ENCODE results near the gene CLTB. TPM values are rescaled to one million over a fixed set of nuclear protein-coding genes. Genes with fewer than 3 reads are reported as not detected.

Gene CLTB
- total and polyA plus RNA-seq, 2 experiments from 2014 or later = 26.8 to 34.0 TPM

- H3K27me3 Mint-ChIP-seq (ENCODE audit: insufficient read depth, low read depth, poor library complexity) = peaks cover 14% of the 10 kb centered on the region
- peaks cover 13% of the 10 kb centered on the region for H3K4me1 Mint-ChIP-seq
- Histone ChIP-seq H3K79me2 (replicated peaks; ENCODE audit: insufficient read depth) (no peaks in the 10 kb centered on the region), H3K27me3 (ENCODE audit: insufficient read depth) (no peaks in the 10 kb centered on the region), H3K27ac (ENCODE audit: low read depth) (no peak overlapping the region), H4K20me1 (replicated peaks; ENCODE audit: insufficient read depth) (no peaks in the 10 kb centered on the region), H3K4me3 (no peak overlapping the region), H3K4me1 (ENCODE audit: insufficient read depth) (peaks cover 9% of the 10 kb centered on the region), H3K36me3 (ENCODE audit: insufficient read depth) (no peaks in the 10 kb centered on the region), H3K4me2 (no peak overlapping the region), H3F3A (replicated peaks; ENCODE audit: low read depth) (no peaks in the 10 kb centered on the region), H3K9me2 (ENCODE audit: insufficient read depth) (no peaks in the 10 kb centered on the region), H2AFZ (no peak overlapping the region)
- no peak overlapping the region for H3K4me3 Mint-ChIP-seq
- ATAC-seq (no peak), DNase-seq (ENCODE audit: low spot score) (no peak)
- TF ChIP-seq ZNF114 (CRISPR knock-in tag; IDR thresholded peaks at IDR 0.05) = no peak
- no peak for TF ChIP-seq REST (IDR thresholded peaks at IDR 0.05; ENCODE audit: unreplicated experiment)
- TF ChIP-seq JUNB (IDR thresholded peaks at IDR 0.05; ENCODE audit: unreplicated experiment) = no peak
- TF ChIP-seq CTCF (conservative IDR thresholded peaks at IDR 0.05; ENCODE audit: low read depth in 2 of 2) = no peak
- no peak for TF ChIP-seq ETS1 (IDR thresholded peaks at IDR 0.05)
- no peak for TF ChIP-seq CREB1 (CRISPR knock-in tag; IDR thresholded peaks at IDR 0.05; ENCODE audit: low read depth)
- no peak for TF ChIP-seq ZNF462 (CRISPR knock-in tag; IDR thresholded peaks at IDR 0.05)
- no peak for TF ChIP-seq EZH2 (IDR thresholded peaks at IDR 0.05; ENCODE audit: low read depth, unreplicated experiment)
- no peak for TF ChIP-seq POLR2AphosphoS5 (IDR thresholded peaks at IDR 0.05; ENCODE audit: low read depth)
- peaks cover 7% of the 10 kb centered on the region; the same call in 2 of the 3 replicates for H3K9me3 Mint-ChIP-seq
- no peaks in the 10 kb centered on the region for H3K36me3 Mint-ChIP-seq (ENCODE audit: low read depth)
- no peak overlapping the region; the same call in 1 of the 2 replicates for H3K27ac Mint-ChIP-seq
These were observed 22.8 kb upstream of the CLTB start for GRCh38 chr5:176438959-176439757.
